GM18502 (cell line): ENCODE results near the gene HUWE1.

Experiments
- ATAC-seq: cut with Tn5 transposase; IDR thresholded peaks from one replicate; pipeline ENCODE4 v1.9.1; 2021; ENCODE audit warnings: mild to moderate bottlenecking; ENCODE audit not compliant: unreplicated experiment, poor library complexity

HUWE1 gene

GRCh38 chrX:53685711-53686110, 808 bp downstream of the HUWE1 start:
- ATAC-seq, result no peak

- ATAC-seq, result no peak
These were observed 1.9 kb downstream of the HUWE1 start for GRCh38 chrX:53684415-53685192.

- peak; percentile 67 for ATAC-seq
These were observed 2.7 kb downstream of the HUWE1 start for GRCh38 chrX:53683556-53684414.

GRCh38 chrX:53682885-53683555, 3.5 kb downstream of the HUWE1 start:
- ATAC-seq, result no peak

- no peak for ATAC-seq
These were observed 4.9 kb downstream of the HUWE1 start for GRCh38 chrX:53681661-53682060.

DNA sequence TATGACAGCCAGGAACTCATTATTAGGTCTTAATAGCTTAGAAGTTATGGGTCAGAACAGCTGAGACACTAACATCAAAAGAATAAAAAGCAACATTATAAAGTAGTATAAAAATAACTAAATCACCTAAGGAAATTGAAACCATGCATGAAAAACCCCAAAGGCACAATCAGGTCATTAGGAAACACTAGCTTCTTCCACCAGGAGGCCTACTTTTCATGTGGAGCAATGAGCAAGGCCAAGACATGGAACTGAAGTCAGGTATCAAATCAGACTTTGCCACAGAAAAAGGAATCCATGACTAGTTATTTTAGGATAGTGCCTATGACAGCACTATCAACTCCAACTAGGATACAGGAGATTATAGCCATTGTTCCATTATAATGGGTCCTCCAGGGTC, 7.9 kb downstream of the HUWE1 start:
- no peak for ATAC-seq

DNA sequence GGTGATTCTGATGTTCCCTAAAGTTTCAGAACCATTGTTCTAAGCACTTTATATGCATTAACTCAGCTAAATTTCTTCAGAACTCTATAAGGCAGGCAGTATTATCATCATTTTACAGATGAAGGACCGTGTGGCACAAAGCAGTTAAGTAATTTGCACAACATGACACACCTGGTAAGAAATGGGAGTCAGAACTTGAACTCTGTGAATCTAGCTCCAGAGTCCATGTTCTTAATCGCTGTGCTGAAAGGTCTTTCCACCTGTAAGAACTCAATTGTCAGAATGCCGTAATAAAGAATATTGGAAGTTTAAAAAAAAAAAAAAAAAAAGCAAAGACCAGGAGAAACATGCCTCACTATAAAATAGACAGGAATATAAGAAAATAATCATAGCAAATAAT, 9.2 kb downstream of the HUWE1 start:
- no peak for ATAC-seq

DNA sequence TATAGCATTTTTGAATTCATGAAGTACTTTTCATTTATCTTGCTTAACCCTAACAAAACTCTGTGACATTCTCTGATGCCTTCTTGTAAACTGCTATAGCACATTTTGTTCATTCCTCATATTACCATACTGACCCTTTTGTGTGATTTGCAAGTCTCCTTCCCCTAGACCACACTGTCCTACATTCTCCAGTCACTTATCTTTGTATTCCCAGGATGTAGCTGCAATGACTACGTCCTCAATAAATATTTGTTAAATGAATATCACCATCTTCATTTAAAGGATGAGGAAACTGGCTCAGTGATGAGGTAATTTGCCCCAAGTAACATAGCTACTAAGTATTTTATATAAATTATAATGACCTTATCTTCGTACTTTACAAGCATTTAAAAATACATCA, 11.9 kb downstream of the HUWE1 start:
- no peak for ATAC-seq

GRCh38 chrX:53669258-53669657, 17.3 kb downstream of the HUWE1 start:
- ATAC-seq, result no peak

DNA sequence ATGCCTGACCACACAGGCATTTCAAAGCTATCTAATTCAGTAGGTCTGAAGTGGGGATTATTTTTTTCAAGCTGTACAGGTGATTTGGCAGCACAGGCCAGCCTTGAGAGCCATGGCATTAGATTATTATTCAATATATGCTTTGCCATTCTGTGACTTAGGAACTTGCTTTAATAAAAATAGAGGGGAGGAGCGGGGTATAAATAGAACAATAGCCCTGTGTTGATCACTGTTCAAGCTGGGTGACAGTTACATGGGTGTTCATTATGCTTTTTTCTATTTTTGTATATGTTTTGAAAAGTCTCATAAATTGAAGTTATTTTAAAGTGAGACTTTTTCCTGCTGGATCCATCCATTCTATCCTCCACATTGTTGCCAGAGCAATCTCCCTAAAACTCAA, 20.3 kb downstream of the HUWE1 start:
- ATAC-seq, result no peak

GRCh38 chrX:53660004-53660403, 26.5 kb downstream of the HUWE1 start:
- no peak for ATAC-seq

DNA sequence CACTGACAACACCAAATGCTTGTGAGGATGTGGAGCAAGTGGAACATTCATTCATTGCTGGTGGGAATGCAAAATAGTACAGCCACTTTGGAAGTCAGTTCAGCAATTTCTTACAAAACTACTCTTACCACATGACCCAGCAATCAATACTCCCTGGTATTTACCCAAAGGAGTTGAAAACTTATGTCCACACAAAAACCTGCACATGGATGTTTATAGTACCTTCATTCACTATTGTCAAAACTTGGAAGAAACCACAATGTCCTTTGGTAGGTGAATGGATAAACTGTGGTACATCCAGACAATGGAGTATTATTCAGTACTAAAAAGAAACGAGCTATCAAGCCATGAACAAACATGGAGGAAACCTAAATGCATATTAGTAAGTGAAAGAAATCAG, 27.5 kb downstream of the HUWE1 start:
- no peak for ATAC-seq

DNA sequence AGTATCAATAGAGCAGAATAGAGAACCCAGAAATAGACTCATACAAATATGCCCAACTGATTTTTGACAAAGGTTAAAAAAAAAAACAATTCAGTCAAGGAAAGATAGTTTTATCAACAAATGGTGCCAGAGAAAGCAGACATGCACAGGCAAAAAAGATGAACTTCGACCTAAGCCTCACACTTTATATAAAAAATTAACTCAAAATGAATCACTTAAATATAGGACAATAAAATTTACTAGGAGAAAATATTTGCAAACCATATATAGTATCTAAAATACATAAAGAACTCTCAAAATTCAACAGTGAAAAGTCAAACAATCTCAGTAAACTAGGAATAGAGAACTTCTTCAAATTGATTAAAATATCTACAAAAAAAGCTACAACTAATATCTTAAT, 29.7 kb downstream of the HUWE1 start:
- no peak for ATAC-seq

GRCh38 chrX:53654376-53654775, 32.1 kb downstream of the HUWE1 start:
- no peak for ATAC-seq

- ATAC-seq, result no peak
These were observed 41.8 kb downstream of the HUWE1 start for GRCh38 chrX:53644751-53645150.

DNA sequence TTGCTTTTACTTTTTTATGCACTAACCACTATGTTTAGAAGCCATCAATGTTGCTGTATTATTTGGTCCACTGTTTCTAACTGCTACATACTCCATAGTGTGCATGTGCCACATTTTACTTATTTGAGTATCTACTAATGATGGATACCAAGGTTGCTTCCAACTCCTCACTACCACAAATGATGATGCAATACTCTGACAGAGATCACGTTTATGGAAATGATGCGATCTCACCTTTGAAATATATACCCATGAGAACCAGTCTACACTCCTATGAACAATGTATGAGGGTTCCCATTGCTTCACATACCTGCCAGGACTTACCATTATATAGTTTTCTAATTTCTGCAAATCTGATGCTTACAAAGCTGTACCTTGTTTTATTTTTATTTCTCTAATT, 44.2 kb downstream of the HUWE1 start:
- ATAC-seq, result no peak

DNA sequence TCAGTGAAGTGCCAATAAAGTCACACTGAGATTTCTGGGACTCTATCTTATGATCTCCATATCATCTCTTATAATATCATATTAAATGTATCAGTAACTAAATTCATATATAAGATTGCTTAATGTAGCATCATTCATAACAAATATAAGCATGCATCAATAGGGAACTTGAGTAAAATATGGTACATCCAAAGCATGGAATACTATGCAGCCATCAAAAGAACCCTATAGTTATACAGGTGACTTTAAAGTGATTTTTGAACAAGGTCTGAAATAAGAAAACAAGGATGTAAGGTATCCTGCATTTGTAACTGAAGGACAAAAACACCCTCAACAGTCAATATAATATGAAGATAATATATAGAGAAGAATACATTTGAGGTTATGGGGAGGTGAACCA, 47.3 kb downstream of the HUWE1 start:
- ATAC-seq, result no peak

GRCh38 chrX:53637479-53637878, 49.0 kb downstream of the HUWE1 start:
- ATAC-seq, result no peak

GRCh38 chrX:53631156-53631555, 55.4 kb downstream of the HUWE1 start:
- no peak for ATAC-seq

- no peak for ATAC-seq
These were observed 56.3 kb downstream of the HUWE1 start for GRCh38 chrX:53630261-53630660.

- ATAC-seq, result no peak
These were observed 64.1 kb downstream of the HUWE1 start for GRCh38 chrX:53622431-53622830.
